Right cardiac atrium (tissue), 5 donors: ENCODE measurements around the gene MELK. TPM values are rescaled to one million over a fixed set of nuclear protein-coding genes. Genes with fewer than 3 reads are reported as not detected.
"Not testable (repeated sequence)": the region's sequence is repeated elsewhere in the genome, so short reads cannot be mapped to it uniquely, and the experiment has no call there.

ENCODE experiments used
- ATAC-seq, 2 donors: fragments of 200-7000 bp; cut with Tn5 transposase; one replicate each; pipeline versions ENCODE4 v1.8.0 to v1.9.1; 2020; ENCODE audit warnings: moderate library complexity in 2 of 2, mild to moderate bottlenecking in 1 of 2
- DNase-seq, 3 donors: peaks; one replicate each; pipeline ENCODE4 v3.0.0-alpha.2; 2020
- H3K27ac ChIP-seq: one replicate; pipeline ENCODE4 v1.5.1; 2013; ENCODE audit warnings: mild to moderate bottlenecking, low read length, control low read depth, moderate library complexity
- H3K27me3 ChIP-seq: one replicate; pipeline ENCODE4 v1.6.1; 2013; ENCODE audit not compliant: control insufficient read depth, insufficient read depth
- H3K4me1 ChIP-seq: one replicate; pipeline ENCODE4 v1.6.1; 2013; ENCODE audit warnings: low read length; ENCODE audit not compliant: control insufficient read depth, insufficient read depth
- H3K4me3 ChIP-seq: one replicate; pipeline ENCODE4 v1.5.1; 2013; ENCODE audit warnings: low read length, control low read depth
- H3K9me3 ChIP-seq: one replicate; pipeline ENCODE4 v1.6.1; 2013; ENCODE audit warnings: low read length; ENCODE audit not compliant: control insufficient read depth
- WGBS: extraction: QIAGEN DNeasy Blood & Tissue Kit; methylation state at CpG from one replicate; pipeline ENCODE4 v1.1.7; 2013; 5-methylcytosine and 5-hydroxymethylcytosine counted together
- intact Hi-C, 4 donors: fragments of 100-400 bp; cut with DNase I; formaldehyde crosslinking; loops; one replicate each; pipeline versions ENCODE4 v1.11.0 to v1.14.0; 2022 to 2023
- long read RNA-seq, 4 donors: library from polyadenylated mRNA; unstranded; transcript quantifications; one replicate each; pipeline ENCODE4 v2.0.0, GENCODE V29; 2020 to 2021
- polyA plus RNA-seq: library from polyadenylated mRNA; stranded (reverse); fragments of 200-250 nt; gene quantifications from one replicate; pipeline ENCODE4 v1.2.3, GENCODE V29; 2013
- total RNA-seq, 4 donors: library from RNA; stranded (reverse); fragmentation: NEBNext Ultra II Directional; extraction: Animal tissue kit (Norgen Biotek cat#: 25700); gene quantifications; one replicate each; pipeline ENCODE4 v1.2.1, GENCODE V29; 2021
- donor health status: healthy with polysubstance abuse.
- donor health status: DM: no; HTN: yes; CAD: no.
- donor health status: DM: no; HTN: no; CAD: no.
- donor health status: DM: no; HTN: yes; CAD: no; lungs with severe emphysema.
- donor health status: DM: yes; HTN: yes; CAD: no.

The MELK gene
- total RNA-seq, result 1 to 10 TPM in 1 of 4 donors, under 1 TPM in 2, not detected in 1; 0.17 to 1.1 (median 0.89) TPM
- 0.09 TPM for polyA plus RNA-seq
- long read RNA-seq, donor 1, partial matches to known transcripts, result 0 of 1 reads
- long read RNA-seq, donor 1, other reads (novel, unspliced or antisense), result 1 of 1 reads
- long read RNA-seq, donor 2, result 0 reads
- long read RNA-seq, donor 3, partial matches to known transcripts, result 0 of 1 reads
- long read RNA-seq, donor 3, other reads (novel, unspliced or antisense), result 1 of 1 reads
- long read RNA-seq, donor 4, result 0 reads

- Histone ChIP-seq H3K27ac (no peak within 1 kb of the TSS), H3K9me3 (no peaks in the 10 kb centered on the region), H3K27me3 (no peaks in the 10 kb centered on the region), H3K4me1 (no peaks in the 10 kb centered on the region), H3K4me3 (peak within 1 kb of the TSS; percentile 41)
- intact Hi-C loops, result no loop called here
- peak; percentile 98 for ATAC-seq
- peak; percentile 82 to 93 (median 93) for DNase-seq
- under 1% methylated on average over 74 of the region's 74 CpGs for WGBS
Observed at GRCh38 chr9:36572515-36573418, at the start of gene MELK. Gene MELK (plus strand): TSS chr9:36572895. CDS start chr9:36581682, 8,787 bp downstream.

GRCh38 chr9:36530224-36530623 is 42.5 kb upstream of the MELK start:
- Histone ChIP-seq H3K27ac (no peak overlapping the region), H3K9me3 (no peaks in the 10 kb centered on the region), H3K27me3 (no peaks in the 10 kb centered on the region), H3K4me1 (no peaks in the 10 kb centered on the region), H3K4me3 (no peak overlapping the region)
- ATAC-seq, result no peak
- no peak for DNase-seq
- intact Hi-C loops, result no loop called here
- WGBS, result 92% methylated on average over 2 of the region's 2 CpGs

GRCh38 chr9:36532353-36532752 is 40.3 kb upstream of the MELK start:
- Histone ChIP-seq H3K4me1 (no peaks in the 10 kb centered on the region), H3K27ac (no peak overlapping the region), H3K27me3 (no peaks in the 10 kb centered on the region), H3K4me3 (no peak overlapping the region), H3K9me3 (no peaks in the 10 kb centered on the region)
- intact Hi-C loops, result no loop called here
- ATAC-seq (no peak), DNase-seq (no peak)
- 63% methylated on average over 3 of the region's 3 CpGs for WGBS

- H3K4me1 ChIP-seq, H3K4me3 ChIP-seq, DNase-seq, ATAC-seq, H3K9me3 ChIP-seq, H3K27me3 ChIP-seq, intact Hi-C loops, H3K27ac ChIP-seq: not testable (repeated sequence)
- 80% methylated on average over 6 of the region's 6 CpGs for WGBS
Observed at GRCh38 chr9:36533726-36534125, 39.0 kb upstream of the MELK start.

- Histone ChIP-seq H3K4me1 (no peaks in the 10 kb centered on the region), H3K27me3 (no peaks in the 10 kb centered on the region), H3K4me3 (no peak overlapping the region), H3K27ac (no peak overlapping the region), H3K9me3 (no peaks in the 10 kb centered on the region)
- no peak for DNase-seq
- no peak for ATAC-seq
- WGBS, result 92% methylated on average over 1 of the region's 1 CpG
- intact Hi-C loops, result no loop called here
Observed at GRCh38 chr9:36535107-36535506, 37.6 kb upstream of the MELK start.

- WGBS, result 86% methylated on average over 4 of the region's 4 CpGs
Observed at GRCh38 chr9:36537861-36538260, 34.8 kb upstream of the MELK start.

GRCh38 chr9:36542355-36542754 is 30.3 kb upstream of the MELK start:
- Histone ChIP-seq H3K4me1 (no peaks in the 10 kb centered on the region), H3K9me3 (no peaks in the 10 kb centered on the region), H3K27me3 (no peaks in the 10 kb centered on the region), H3K4me3 (no peak overlapping the region), H3K27ac (no peak overlapping the region)
- ATAC-seq, result no peak
- 91% methylated on average over 7 of the region's 7 CpGs for WGBS
- no peak for DNase-seq
- intact Hi-C loops, result no loop called here

More at GRCh38 chr9:36537861-36538260, 34.8 kb upstream of the MELK start:
- Histone ChIP-seq H3K4me3 (no peak overlapping the region), H3K4me1 (no peaks in the 10 kb centered on the region), H3K9me3 (no peaks in the 10 kb centered on the region), H3K27me3 (no peaks in the 10 kb centered on the region), H3K27ac (no peak overlapping the region)
- intact Hi-C loops, result no loop called here
- DNase-seq (no peak), ATAC-seq (no peak)

- Histone ChIP-seq H3K4me1 (no peaks in the 10 kb centered on the region), H3K27ac (no peak overlapping the region), H3K27me3 (no peaks in the 10 kb centered on the region), H3K9me3 (no peaks in the 10 kb centered on the region), H3K4me3 (no peak overlapping the region)
- 65% methylated on average over 7 of the region's 7 CpGs for WGBS
- intact Hi-C loops, result no loop called here
- DNase-seq, result peak in 2 of 3 donors; percentile 30 to 72
- peak; percentile 40 to 77 for ATAC-seq
Observed at GRCh38 chr9:36543916-36544315, 28.8 kb upstream of the MELK start.

- Histone ChIP-seq H3K27me3 (no peaks in the 10 kb centered on the region), H3K4me3 (no peak overlapping the region), H3K4me1 (no peaks in the 10 kb centered on the region), H3K27ac (no peak overlapping the region), H3K9me3 (no peaks in the 10 kb centered on the region)
- no peak for DNase-seq
- intact Hi-C loops, result no loop called here
- WGBS, result 72% methylated on average over 3 of the region's 3 CpGs
- ATAC-seq, result no peak
Observed at GRCh38 chr9:36547598-36547997, 25.1 kb upstream of the MELK start.

GRCh38 chr9:36548454-36548853 is 24.2 kb upstream of the MELK start:
- Histone ChIP-seq H3K4me3 (no peak overlapping the region), H3K4me1 (no peaks in the 10 kb centered on the region), H3K27ac (no peak overlapping the region), H3K9me3 (no peaks in the 10 kb centered on the region), H3K27me3 (no peaks in the 10 kb centered on the region)
- intact Hi-C loops, result no loop called here
- ATAC-seq, result no peak
- DNase-seq, result no peak
- WGBS, result 75% methylated on average over 1 of the region's 1 CpG

- Histone ChIP-seq H3K4me1 (no peaks in the 10 kb centered on the region), H3K4me3 (no peak overlapping the region), H3K27ac (no peak overlapping the region), H3K27me3 (no peaks in the 10 kb centered on the region), H3K9me3 (no peaks in the 10 kb centered on the region)
- DNase-seq (no peak), ATAC-seq (no peak)
- intact Hi-C loops, result loop anchor here in 1 of 4 donors (10.0 kb wide), 1 partner anchor 145 kb away; the partner anchor contains the start of gene RNF38
- WGBS, result 96% methylated on average over 8 of the region's 8 CpGs
Observed at GRCh38 chr9:36550135-36550534, 22.6 kb upstream of the MELK start.
